ENCODE data around the gene SLC37A3.

- TF ChIP-seq CTCF (IDR thresholded peaks at IDR 0.05) (no peak), EZH2 (IDR thresholded peaks at IDR 0.05) (no peak)
These were observed 41.0 kb upstream of the SLC37A3 start for GRCh38 chr7:140439359-140439758.
